ENCODE results near the gene LRP2.

DNA sequence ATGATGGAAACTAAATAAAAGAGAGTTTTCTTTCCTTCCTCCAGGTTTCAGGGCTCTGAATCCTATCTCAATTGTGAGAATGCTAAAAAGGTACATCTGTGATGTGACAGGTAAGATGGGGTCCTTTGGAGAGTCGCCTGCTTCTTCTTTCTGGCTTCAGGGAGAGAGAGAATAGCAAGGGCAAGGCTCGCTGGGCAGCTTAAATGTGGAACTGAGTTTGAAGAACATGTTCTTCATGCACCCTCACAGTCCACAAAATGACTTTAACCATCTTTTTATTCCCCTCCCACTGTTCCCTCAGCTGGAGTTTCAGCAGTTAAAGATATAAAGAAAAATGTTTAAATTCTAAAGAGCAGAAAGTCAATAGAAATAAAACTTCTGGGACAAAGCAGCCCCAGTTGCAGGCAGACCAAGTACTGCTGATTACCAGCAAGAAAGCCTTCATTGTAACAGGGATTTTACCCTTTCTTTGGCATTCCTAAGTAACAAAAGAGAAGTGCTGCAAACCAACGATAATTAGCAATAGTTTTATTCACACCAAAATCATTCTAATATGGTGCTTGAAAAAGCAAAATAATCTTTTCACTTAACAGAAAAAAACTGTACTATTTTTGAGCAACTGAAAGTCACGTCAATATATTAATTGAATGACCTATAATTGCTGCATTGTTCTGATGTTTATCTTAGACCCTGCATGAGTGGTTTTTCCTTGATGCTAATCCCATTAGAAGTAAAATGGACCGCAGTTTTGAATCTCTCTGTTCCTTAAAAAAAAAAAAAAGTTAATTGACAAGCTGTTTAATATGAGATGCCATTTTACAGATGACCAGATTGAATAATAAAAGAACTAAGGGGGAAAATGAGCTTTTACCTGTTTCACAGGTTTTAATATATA, 61.5 kb downstream of the LRP2 start:
- TF ChIP-seq EGR1 (IDR thresholded peaks at IDR 0.05; ENCODE audit: low read depth in 2 of 2) (no peak), TAF1 (conservative IDR thresholded peaks at IDR 0.05) (no peak), RAD21 (IDR thresholded peaks at IDR 0.05) (no peak), SP1 (IDR thresholded peaks at IDR 0.05) (no peak), YY1 (IDR thresholded peaks at IDR 0.05) (no peak), GABPA (IDR thresholded peaks at IDR 0.05 in 1 of 2, conservative IDR thresholded peaks at IDR 0.05 in 1 of 2) (no peak)
- TF ChIP-seq, protein P1, sequence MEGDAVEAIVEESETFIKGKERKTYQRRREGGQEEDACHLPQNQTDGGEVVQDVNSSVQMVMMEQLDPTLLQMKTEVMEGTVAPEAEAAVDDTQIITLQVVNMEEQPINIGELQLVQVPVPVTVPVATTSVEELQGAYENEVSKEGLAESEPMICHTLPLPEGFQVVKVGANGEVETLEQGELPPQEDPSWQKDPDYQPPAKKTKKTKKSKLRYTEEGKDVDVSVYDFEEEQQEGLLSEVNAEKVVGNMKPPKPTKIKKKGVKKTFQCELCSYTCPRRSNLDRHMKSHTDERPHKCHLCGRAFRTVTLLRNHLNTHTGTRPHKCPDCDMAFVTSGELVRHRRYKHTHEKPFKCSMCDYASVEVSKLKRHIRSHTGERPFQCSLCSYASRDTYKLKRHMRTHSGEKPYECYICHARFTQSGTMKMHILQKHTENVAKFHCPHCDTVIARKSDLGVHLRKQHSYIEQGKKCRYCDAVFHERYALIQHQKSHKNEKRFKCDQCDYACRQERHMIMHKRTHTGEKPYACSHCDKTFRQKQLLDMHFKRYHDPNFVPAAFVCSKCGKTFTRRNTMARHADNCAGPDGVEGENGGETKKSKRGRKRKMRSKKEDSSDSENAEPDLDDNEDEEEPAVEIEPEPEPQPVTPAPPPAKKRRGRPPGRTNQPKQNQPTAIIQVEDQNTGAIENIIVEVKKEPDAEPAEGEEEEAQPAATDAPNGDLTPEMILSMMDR (IDR thresholded peaks at IDR 0.05; ENCODE audit: low read depth, low read length, missing input control), result no peak
- TF ChIP-seq, protein P2, sequence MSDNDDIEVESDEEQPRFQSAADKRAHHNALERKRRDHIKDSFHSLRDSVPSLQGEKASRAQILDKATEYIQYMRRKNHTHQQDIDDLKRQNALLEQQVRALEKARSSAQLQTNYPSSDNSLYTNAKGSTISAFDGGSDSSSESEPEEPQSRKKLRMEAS (IDR thresholded peaks at IDR 0.05), result no peak
- TF ChIP-seq, protein P3, sequence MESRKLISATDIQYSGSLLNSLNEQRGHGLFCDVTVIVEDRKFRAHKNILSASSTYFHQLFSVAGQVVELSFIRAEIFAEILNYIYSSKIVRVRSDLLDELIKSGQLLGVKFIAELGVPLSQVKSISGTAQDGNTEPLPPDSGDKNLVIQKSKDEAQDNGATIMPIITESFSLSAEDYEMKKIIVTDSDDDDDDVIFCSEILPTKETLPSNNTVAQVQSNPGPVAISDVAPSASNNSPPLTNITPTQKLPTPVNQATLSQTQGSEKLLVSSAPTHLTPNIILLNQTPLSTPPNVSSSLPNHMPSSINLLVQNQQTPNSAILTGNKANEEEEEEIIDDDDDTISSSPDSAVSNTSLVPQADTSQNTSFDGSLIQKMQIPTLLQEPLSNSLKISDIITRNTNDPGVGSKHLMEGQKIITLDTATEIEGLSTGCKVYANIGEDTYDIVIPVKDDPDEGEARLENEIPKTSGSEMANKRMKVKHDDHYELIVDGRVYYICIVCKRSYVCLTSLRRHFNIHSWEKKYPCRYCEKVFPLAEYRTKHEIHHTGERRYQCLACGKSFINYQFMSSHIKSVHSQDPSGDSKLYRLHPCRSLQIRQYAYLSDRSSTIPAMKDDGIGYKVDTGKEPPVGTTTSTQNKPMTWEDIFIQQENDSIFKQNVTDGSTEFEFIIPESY (IDR thresholded peaks at IDR 0.05), result no peak
- TF ChIP-seq, protein P4, sequence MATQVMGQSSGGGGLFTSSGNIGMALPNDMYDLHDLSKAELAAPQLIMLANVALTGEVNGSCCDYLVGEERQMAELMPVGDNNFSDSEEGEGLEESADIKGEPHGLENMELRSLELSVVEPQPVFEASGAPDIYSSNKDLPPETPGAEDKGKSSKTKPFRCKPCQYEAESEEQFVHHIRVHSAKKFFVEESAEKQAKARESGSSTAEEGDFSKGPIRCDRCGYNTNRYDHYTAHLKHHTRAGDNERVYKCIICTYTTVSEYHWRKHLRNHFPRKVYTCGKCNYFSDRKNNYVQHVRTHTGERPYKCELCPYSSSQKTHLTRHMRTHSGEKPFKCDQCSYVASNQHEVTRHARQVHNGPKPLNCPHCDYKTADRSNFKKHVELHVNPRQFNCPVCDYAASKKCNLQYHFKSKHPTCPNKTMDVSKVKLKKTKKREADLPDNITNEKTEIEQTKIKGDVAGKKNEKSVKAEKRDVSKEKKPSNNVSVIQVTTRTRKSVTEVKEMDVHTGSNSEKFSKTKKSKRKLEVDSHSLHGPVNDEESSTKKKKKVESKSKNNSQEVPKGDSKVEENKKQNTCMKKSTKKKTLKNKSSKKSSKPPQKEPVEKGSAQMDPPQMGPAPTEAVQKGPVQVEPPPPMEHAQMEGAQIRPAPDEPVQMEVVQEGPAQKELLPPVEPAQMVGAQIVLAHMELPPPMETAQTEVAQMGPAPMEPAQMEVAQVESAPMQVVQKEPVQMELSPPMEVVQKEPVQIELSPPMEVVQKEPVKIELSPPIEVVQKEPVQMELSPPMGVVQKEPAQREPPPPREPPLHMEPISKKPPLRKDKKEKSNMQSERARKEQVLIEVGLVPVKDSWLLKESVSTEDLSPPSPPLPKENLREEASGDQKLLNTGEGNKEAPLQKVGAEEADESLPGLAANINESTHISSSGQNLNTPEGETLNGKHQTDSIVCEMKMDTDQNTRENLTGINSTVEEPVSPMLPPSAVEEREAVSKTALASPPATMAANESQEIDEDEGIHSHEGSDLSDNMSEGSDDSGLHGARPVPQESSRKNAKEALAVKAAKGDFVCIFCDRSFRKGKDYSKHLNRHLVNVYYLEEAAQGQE (IDR thresholded peaks at IDR 0.05), result no peak

Data from liver (tissue), 3 donors.